Dendritic cell treated with granulocyte-macrophage colony-stimulating factor and Interleukin-4, amounts not matched to agents 40 ng/mL and 50 ng/mL, for 4 days (primary cell): ENCODE measurements around the gene ANKRD44.

Experiments
- H3K27ac Mint-ChIP-seq: one replicate; pipeline ENCODE4 v1.8.0; 2022; ENCODE audit warnings: mild to moderate bottlenecking, mixed read lengths
- H3K27me3 Mint-ChIP-seq: one replicate; pipeline ENCODE4 v1.8.0; 2022; ENCODE audit warnings: mild to moderate bottlenecking, mixed read lengths
- H3K36me3 Mint-ChIP-seq: one replicate; pipeline ENCODE4 v1.8.0; 2022; ENCODE audit warnings: low read depth, mixed read lengths
- H3K4me1 Mint-ChIP-seq: one replicate; pipeline ENCODE4 v1.8.0; 2022; ENCODE audit warnings: low read depth, mixed read lengths
- H3K4me3 Mint-ChIP-seq: one replicate; pipeline ENCODE4 v1.8.0; 2022; ENCODE audit warnings: mild to moderate bottlenecking, moderate library complexity, mixed read lengths
- H3K9me3 Mint-ChIP-seq: one replicate; pipeline ENCODE4 v1.8.0; 2022; ENCODE audit warnings: mixed read lengths
- intact Hi-C: fragments of 100-400 bp; cut with micrococcal nuclease; formaldehyde crosslinking; loops from one replicate; pipeline ENCODE4 v1.15.0; 2022

ANKRD44 gene

DNA sequence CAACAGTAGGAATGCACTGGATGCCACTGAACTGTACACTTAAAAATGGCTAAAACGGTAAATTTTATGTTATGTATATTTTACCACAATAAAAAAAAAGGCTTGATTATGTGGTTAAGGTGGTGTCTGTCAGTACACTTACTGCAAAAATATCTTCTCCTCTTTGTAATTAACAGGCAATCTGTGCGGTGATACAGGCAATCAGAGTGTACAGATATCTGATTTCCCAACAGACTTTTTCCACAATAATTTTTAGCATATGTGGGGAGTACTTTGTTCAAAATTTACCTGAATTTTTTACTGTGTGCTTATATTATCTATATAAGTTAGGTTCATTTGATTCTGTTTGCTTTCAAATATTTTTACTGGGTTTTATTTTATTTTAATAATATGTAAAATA lies 209.1 kb downstream of the ANKRD44 start:
- H3K27ac Mint-ChIP-seq = no peak overlapping the region

GRCh38 chr2:197097578-197098366 lies 212.8 kb downstream of the ANKRD44 start:
- Mint-ChIP-seq H3K4me3 (no peak overlapping the region), H3K27ac (no peak overlapping the region), H3K4me1 (no peaks in the 10 kb centered on the region), H3K36me3 (peaks cover 90% of the 10 kb centered on the region), H3K27me3 (no peaks in the 10 kb centered on the region), H3K9me3 (no peaks in the 10 kb centered on the region)
- intact Hi-C loops = no loop called here

More for the DNA sequence above, 209.1 kb downstream of the ANKRD44 start:
- no peaks in the 10 kb centered on the region for H3K27me3 Mint-ChIP-seq
- H3K9me3 Mint-ChIP-seq = no peaks in the 10 kb centered on the region
- intact Hi-C loops = no loop called here
- H3K4me1 Mint-ChIP-seq = no peaks in the 10 kb centered on the region
- peaks cover 95% of the 10 kb centered on the region for H3K36me3 Mint-ChIP-seq
- no peak overlapping the region for H3K4me3 Mint-ChIP-seq

DNA sequence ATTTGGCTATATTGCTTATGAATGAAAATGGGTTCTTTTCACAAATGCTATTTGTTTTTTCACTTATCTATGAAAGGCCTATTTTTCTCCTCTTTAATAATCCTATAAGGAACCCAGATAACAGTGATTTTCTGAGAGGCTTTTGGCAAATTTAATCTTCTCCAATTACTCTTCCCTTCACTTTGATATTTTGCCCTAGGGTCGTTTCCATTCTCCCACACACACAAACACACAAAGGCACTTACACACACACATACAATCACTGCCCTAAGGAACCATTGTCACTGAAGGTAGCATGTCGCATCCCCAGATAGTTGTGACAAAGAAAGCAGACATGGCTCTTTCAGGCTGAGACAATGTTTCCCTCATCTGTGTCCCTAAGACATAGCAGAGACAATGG lies 213.9 kb downstream of the ANKRD44 start:
- H3K27ac Mint-ChIP-seq = no peak overlapping the region
- no peaks in the 10 kb centered on the region for H3K9me3 Mint-ChIP-seq
- H3K4me1 Mint-ChIP-seq = no peaks in the 10 kb centered on the region
- no peak overlapping the region for H3K4me3 Mint-ChIP-seq
- H3K27me3 Mint-ChIP-seq = no peaks in the 10 kb centered on the region
- intact Hi-C loops = no loop called here
- H3K36me3 Mint-ChIP-seq = peaks cover 91% of the 10 kb centered on the region

- Mint-ChIP-seq H3K4me1 (peaks cover 20% of the 10 kb centered on the region), H3K27ac (no peak overlapping the region), H3K9me3 (no peaks in the 10 kb centered on the region), H3K27me3 (no peaks in the 10 kb centered on the region), H3K36me3 (peaks cover 82% of the 10 kb centered on the region), H3K4me3 (no peak overlapping the region)
- intact Hi-C loops = no loop called here
These were observed 218.1 kb downstream of the ANKRD44 start for GRCh38 chr2:197092431-197092830.

GRCh38 chr2:197090742-197091367 lies 219.7 kb downstream of the ANKRD44 start:
- peaks cover 79% of the 10 kb centered on the region for H3K36me3 Mint-ChIP-seq
- peaks cover 32% of the 10 kb centered on the region for H3K4me1 Mint-ChIP-seq
- no peaks in the 10 kb centered on the region for H3K27me3 Mint-ChIP-seq
- H3K27ac Mint-ChIP-seq = peak overlapping the region; percentile 40
- intact Hi-C loops = no loop called here
- H3K9me3 Mint-ChIP-seq = no peaks in the 10 kb centered on the region
- no peak overlapping the region for H3K4me3 Mint-ChIP-seq

DNA sequence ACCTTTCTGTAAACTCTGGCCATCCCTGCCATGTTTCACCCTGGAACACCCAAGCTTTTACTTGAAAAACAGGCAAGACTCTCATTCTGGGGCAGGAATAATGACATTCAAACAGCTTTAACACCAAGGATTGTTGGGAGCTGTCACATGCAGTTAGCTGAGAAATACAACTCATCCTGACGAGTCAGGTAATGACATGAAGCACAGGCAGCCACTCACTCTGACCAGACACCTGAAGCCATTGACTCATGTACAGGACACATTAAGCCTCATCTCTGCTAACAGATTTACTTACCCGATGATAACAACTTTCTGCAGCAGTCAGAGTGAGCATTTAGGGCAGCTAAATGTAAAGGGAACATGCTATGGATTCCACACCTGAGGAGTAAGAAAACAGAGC lies 220.9 kb downstream of the ANKRD44 start:
- intact Hi-C loops = no loop called here
- Mint-ChIP-seq H3K9me3 (no peaks in the 10 kb centered on the region), H3K4me1 (peaks cover 36% of the 10 kb centered on the region), H3K27me3 (no peaks in the 10 kb centered on the region), H3K27ac (peak overlapping the region; percentile 34), H3K4me3 (no peak overlapping the region), H3K36me3 (peaks cover 78% of the 10 kb centered on the region)

- H3K4me1 Mint-ChIP-seq = peaks cover 42% of the 10 kb centered on the region
- no peaks in the 10 kb centered on the region for H3K27me3 Mint-ChIP-seq
- H3K36me3 Mint-ChIP-seq = peaks cover 80% of the 10 kb centered on the region
- H3K9me3 Mint-ChIP-seq = no peaks in the 10 kb centered on the region
- intact Hi-C loops = no loop called here
- H3K4me3 Mint-ChIP-seq = no peak overlapping the region
- H3K27ac Mint-ChIP-seq = peak overlapping the region; percentile 34
These were observed 221.9 kb downstream of the ANKRD44 start for GRCh38 chr2:197088694-197089093.

GRCh38 chr2:197086500-197086899 lies 224.1 kb downstream of the ANKRD44 start:
- Mint-ChIP-seq H3K27me3 (no peaks in the 10 kb centered on the region), H3K9me3 (no peaks in the 10 kb centered on the region), H3K4me1 (peaks cover 55% of the 10 kb centered on the region), H3K4me3 (peak overlapping the region; percentile 28), H3K36me3 (peaks cover 80% of the 10 kb centered on the region), H3K27ac (peak overlapping the region; percentile 91)
- intact Hi-C loops = no loop called here

GRCh38 chr2:197085665-197086064 lies 224.9 kb downstream of the ANKRD44 start:
- Mint-ChIP-seq H3K36me3 (peaks cover 78% of the 10 kb centered on the region), H3K9me3 (no peaks in the 10 kb centered on the region), H3K4me3 (no peak overlapping the region), H3K27me3 (no peaks in the 10 kb centered on the region), H3K27ac (peak overlapping the region; percentile 91), H3K4me1 (peaks cover 62% of the 10 kb centered on the region)
- intact Hi-C loops = no loop called here

GRCh38 chr2:197081294-197081693 lies 229.3 kb downstream of the ANKRD44 start:
- no peak overlapping the region for H3K4me3 Mint-ChIP-seq
- intact Hi-C loops = no loop called here
- H3K27ac Mint-ChIP-seq = peak overlapping the region; percentile 83
- no peaks in the 10 kb centered on the region for H3K27me3 Mint-ChIP-seq
- H3K36me3 Mint-ChIP-seq = peaks cover 90% of the 10 kb centered on the region
- H3K4me1 Mint-ChIP-seq = peaks cover 37% of the 10 kb centered on the region
- no peaks in the 10 kb centered on the region for H3K9me3 Mint-ChIP-seq

GRCh38 chr2:197080578-197081216 lies 229.9 kb downstream of the ANKRD44 start:
- Mint-ChIP-seq H3K4me3 (no peak overlapping the region), H3K9me3 (no peaks in the 10 kb centered on the region), H3K4me1 (peaks cover 33% of the 10 kb centered on the region), H3K27me3 (no peaks in the 10 kb centered on the region), H3K36me3 (peaks cover 92% of the 10 kb centered on the region), H3K27ac (peak overlapping the region; percentile 83)
- intact Hi-C loops = no loop called here

GRCh38 chr2:197079832-197080555 lies 230.6 kb downstream of the ANKRD44 start:
- Mint-ChIP-seq H3K27ac (peak overlapping the region; percentile 83), H3K27me3 (no peaks in the 10 kb centered on the region)

DNA sequence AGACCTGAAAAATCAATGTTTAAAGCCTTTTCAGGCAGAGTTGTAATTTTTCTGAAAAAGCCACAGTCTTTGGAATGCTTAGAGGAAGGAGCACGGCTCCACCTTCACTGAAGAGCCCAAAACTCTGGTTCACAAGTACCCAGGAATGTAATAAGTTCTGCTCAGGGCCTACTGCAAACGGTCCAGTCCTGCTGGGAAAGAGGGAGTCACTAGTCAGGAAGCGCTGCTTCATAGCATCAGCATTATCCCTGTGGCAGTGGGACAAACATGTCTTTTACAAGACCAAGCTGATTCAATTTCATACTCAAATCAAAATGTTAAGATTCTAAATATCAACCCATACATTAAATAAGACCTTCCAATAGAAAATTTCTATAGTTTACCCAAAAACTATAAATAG lies 231.2 kb downstream of the ANKRD44 start:
- peaks cover 30% of the 10 kb centered on the region for H3K4me1 Mint-ChIP-seq
- intact Hi-C loops = no loop called here
- no peaks in the 10 kb centered on the region for H3K9me3 Mint-ChIP-seq
- H3K27ac Mint-ChIP-seq = no peak overlapping the region
- H3K36me3 Mint-ChIP-seq = peaks cover 96% of the 10 kb centered on the region
- no peaks in the 10 kb centered on the region for H3K27me3 Mint-ChIP-seq
- no peak overlapping the region for H3K4me3 Mint-ChIP-seq

More at GRCh38 chr2:197079832-197080555, 230.6 kb downstream of the ANKRD44 start:
- intact Hi-C loops = no loop called here
- no peaks in the 10 kb centered on the region for H3K9me3 Mint-ChIP-seq
- peaks cover 92% of the 10 kb centered on the region for H3K36me3 Mint-ChIP-seq
- peaks cover 31% of the 10 kb centered on the region for H3K4me1 Mint-ChIP-seq
- no peak overlapping the region for H3K4me3 Mint-ChIP-seq

DNA sequence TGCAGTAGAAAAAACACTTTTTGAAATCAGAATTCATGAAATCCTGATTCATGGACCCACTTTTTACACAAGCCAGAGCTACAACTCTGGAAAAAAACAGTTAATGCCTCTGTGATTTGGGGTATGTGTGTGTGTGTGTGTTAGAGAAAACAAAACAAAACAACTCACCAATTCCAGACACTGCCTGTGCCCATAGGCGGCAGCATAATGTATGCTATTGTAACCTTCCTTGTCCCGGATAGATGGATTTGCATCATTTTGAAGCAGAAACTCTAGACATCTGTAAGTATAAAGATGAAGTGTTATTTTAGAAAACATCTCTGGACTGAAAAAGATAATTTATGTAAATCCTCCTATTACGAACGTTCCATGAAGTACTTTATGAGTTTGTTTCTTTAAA lies 232.0 kb downstream of the ANKRD44 start:
- intact Hi-C loops = no loop called here
- Mint-ChIP-seq H3K9me3 (no peaks in the 10 kb centered on the region), H3K4me3 (no peak overlapping the region), H3K36me3 (peaks cover 96% of the 10 kb centered on the region), H3K27ac (no peak overlapping the region), H3K27me3 (no peaks in the 10 kb centered on the region), H3K4me1 (peaks cover 24% of the 10 kb centered on the region)
